Colonic mucosa (tissue), 4 donors: ENCODE data around the gene IL18R1. TPM values are rescaled to one million over a fixed set of nuclear protein-coding genes. Genes with fewer than 3 reads are reported as not detected.

Experiments used
- DNase-seq: peaks from one replicate; pipeline ENCODE4 v3.0.0-alpha.2; 2020
- H3K27ac ChIP-seq: fragments of 200-600 bp; one replicate; pipeline ENCODE4 v1.8.0; 2021
- H3K27me3 ChIP-seq: fragments of 200-600 bp; one replicate; pipeline ENCODE4 v1.8.0; 2021
- H3K36me3 ChIP-seq: fragments of 200-600 bp; one replicate; pipeline ENCODE4 v1.8.0; 2021
- H3K4me1 ChIP-seq: fragments of 200-600 bp; one replicate; pipeline ENCODE4 v1.8.0; 2021; ENCODE audit warnings: mild to moderate bottlenecking
- H3K4me3 ChIP-seq: fragments of 200-600 bp; one replicate; pipeline ENCODE4 v1.8.0; 2021
- H3K9ac ChIP-seq, 2 donors: one replicate each; pipeline ENCODE4 v1.7.0; 2013; ENCODE audit warnings: control low read depth in 2 of 2, low read depth in 2 of 2, low read length in 2 of 2
- H3K9me3 ChIP-seq: fragments of 200-600 bp; one replicate; pipeline ENCODE4 v1.8.0; 2021
- CTCF ChIP-seq: fragments of 200-600 bp; IDR thresholded peaks from one replicate; pipeline ENCODE4 v1.8.0; 2022; ENCODE audit warnings: antibody characterized with exemption, mild to moderate bottlenecking
- intact Hi-C: fragments of 100-400 bp; cut with DNase I; formaldehyde crosslinking; loops from one replicate; pipeline ENCODE4 v1.14.1; 2022
- total RNA-seq, 2 donors: library from RNA; stranded (reverse); fragmentation: NEBNext Ultra II Directional in 1 of 2; extraction: Animal tissue kit (Norgen Biotek cat#: 25700) in 1 of 2; gene quantifications; one replicate each; pipeline ENCODE4 v1.2.1, GENCODE V29; 2021
- donor health status: healthy.
- donor health status: DM: no; HTN: no; CAD: no.
- donor health status: DM: no; HTN: no; CAD: no.

The IL18R1 gene
- total RNA-seq, 2 donors from 2014 or later = 1.1 to 3.0 TPM

GRCh38 chr2:102433973-102434654 lies 78.5 kb downstream of the IL18R1 start:
- no peak overlapping the region for H3K4me3 ChIP-seq
- H3K9ac ChIP-seq = no peak overlapping the region
- no peaks in the 10 kb centered on the region for H3K9me3 ChIP-seq
- H3K27me3 ChIP-seq = no peaks in the 10 kb centered on the region
- TF ChIP-seq CTCF = no peak
- no peak overlapping the region for H3K27ac ChIP-seq
- no peaks in the 10 kb centered on the region for H3K4me1 ChIP-seq
- no peaks in the 10 kb centered on the region for H3K36me3 ChIP-seq
- intact Hi-C loops = no loop called here
- no peak for DNase-seq

- H3K27me3 ChIP-seq = no peaks in the 10 kb centered on the region
- H3K4me1 ChIP-seq = no peaks in the 10 kb centered on the region
- intact Hi-C loops = loop anchor here (5.0 kb wide), 1 partner anchor 188 kb away; no protein-coding TSS in a partner anchor
- H3K9me3 ChIP-seq = no peaks in the 10 kb centered on the region
- DNase-seq = no peak
- H3K9ac ChIP-seq = no peak overlapping the region
- H3K4me3 ChIP-seq = no peak overlapping the region
- TF ChIP-seq CTCF = no peak
- H3K36me3 ChIP-seq = no peaks in the 10 kb centered on the region
- H3K27ac ChIP-seq = no peak overlapping the region
These were observed 79.2 kb downstream of the IL18R1 start for GRCh38 chr2:102434655-102435381.

- no peaks in the 10 kb centered on the region for H3K4me1 ChIP-seq
- no peak overlapping the region for H3K4me3 ChIP-seq
- no peak overlapping the region for H3K9ac ChIP-seq
- H3K27ac ChIP-seq = no peak overlapping the region
- H3K27me3 ChIP-seq = no peaks in the 10 kb centered on the region
- no peaks in the 10 kb centered on the region for H3K36me3 ChIP-seq
- intact Hi-C loops = loop anchor here (5.0 kb wide), 1 partner anchor 188 kb away; no protein-coding TSS in a partner anchor
- H3K9me3 ChIP-seq = no peaks in the 10 kb centered on the region
- TF ChIP-seq CTCF = no peak
- no peak for DNase-seq
These were observed 80.1 kb downstream of the IL18R1 start for GRCh38 chr2:102435741-102436140.

- no peak overlapping the region for H3K4me3 ChIP-seq
- TF ChIP-seq CTCF = no peak
- no peaks in the 10 kb centered on the region for H3K27me3 ChIP-seq
- no peak overlapping the region for H3K9ac ChIP-seq
- no peak for DNase-seq
- H3K27ac ChIP-seq = no peak overlapping the region
- no peaks in the 10 kb centered on the region for H3K4me1 ChIP-seq
- H3K9me3 ChIP-seq = no peaks in the 10 kb centered on the region
- H3K36me3 ChIP-seq = no peaks in the 10 kb centered on the region
- intact Hi-C loops = loop anchor here (5.0 kb wide), 1 partner anchor 189 kb away; no protein-coding TSS in a partner anchor
These were observed 80.7 kb downstream of the IL18R1 start for GRCh38 chr2:102436323-102436722.

GRCh38 chr2:102437122-102437521 lies 81.5 kb downstream of the IL18R1 start:
- intact Hi-C loops = loop anchor here (5.0 kb wide), 1 partner anchor 190 kb away; no protein-coding TSS in a partner anchor
- no peak for TF ChIP-seq CTCF
- H3K9ac ChIP-seq = no peak overlapping the region

More at GRCh38 chr2:102437122-102437521, 81.5 kb downstream of the IL18R1 start:
- DNase-seq = no peak
- no peaks in the 10 kb centered on the region for H3K4me1 ChIP-seq
- H3K27ac ChIP-seq = no peak overlapping the region
- H3K36me3 ChIP-seq = no peaks in the 10 kb centered on the region
- no peak overlapping the region for H3K4me3 ChIP-seq
- H3K9me3 ChIP-seq = no peaks in the 10 kb centered on the region
- H3K27me3 ChIP-seq = no peaks in the 10 kb centered on the region
